Articular chondrocyte of knee joint (primary cell): Measurements from ENCODE around the gene CAPN11. TPM values are rescaled to one million over a fixed set of nuclear protein-coding genes. Genes with fewer than 3 reads are reported as not detected.

Source experiments
- small RNA-seq: library from RNA; depleted of rRNA; stranded (forward); fragments of <200 nt; gene quantifications from one replicate; pipeline ENCODE3, GENCODE V24; 2012
- total RNA-seq: library from RNA; depleted of rRNA; stranded (reverse); fragments of >200 nt; gene quantifications from 2 replicates; pipeline ENCODE4 v1.2.3, GENCODE V29; 2012

CAPN11 gene
- not detected in 2 replicates for total RNA-seq

GRCh38 chr6:44158770-44159228, at the start of gene CAPN11:
Gene CAPN11 (plus strand): TSS chr6:44158820. CDS start chr6:44158849, 29 bp downstream.

GRCh38 chr6:44127186-44128019, 31.2 kb upstream of the CAPN11 start, which contains the start of the genes MRPL14 and TMEM63B:
Gene MRPL14 (minus strand): TSS chr6:44127452. CDS start chr6:44116611, 10,841 bp downstream.
Gene TMEM63B (plus strand): TSS chr6:44127554. CDS start chr6:44134585, 7,031 bp downstream.

GRCh38 chr6:44216677-44217331, 58.2 kb downstream of the CAPN11 start, which contains the start of gene MYMX:
Gene MYMX (plus strand): TSS chr6:44216926. CDS start chr6:44217472, 546 bp downstream.

GRCh38 chr6:44223319-44224028, 64.9 kb downstream of the CAPN11 start, which contains the start of gene SLC29A1:
Gene SLC29A1 (plus strand): TSS chr6:44223595. CDS start chr6:44227314, 3,719 bp downstream.

Small RNA genes within 50 kb of the gene (small RNA-seq; reads per million reads assigned to genes)
- not detected for gene RN7SL811P

Other genes with a start within 250 kb of the CAPN11 start
- gene MRPL14, start 31.4 kb upstream of the CAPN11 start, total RNA-seq = 49.7 and 56.1 TPM in 2 replicates
- gene TMEM63B, start 31.3 kb upstream of the CAPN11 start, total RNA-seq = 29.9 and 32.2 TPM in 2 replicates
- not detected in 2 replicates for gene MYMX, start 58.1 kb downstream of the CAPN11 start, total RNA-seq
- gene SLC29A1, start 64.8 kb downstream of the CAPN11 start, total RNA-seq = 25.9 and 29.4 TPM in 2 replicates
- 680 and 845 TPM in 2 replicates for gene HSP90AB1, start 88.3 kb downstream of the CAPN11 start, total RNA-seq
- 64.6 and 69.5 TPM in 2 replicates for gene SLC35B2, start 98.7 kb downstream of the CAPN11 start, total RNA-seq
- gene NFKBIE, start 106.7 kb downstream of the CAPN11 start, total RNA-seq = 4.3 and 8.9 TPM in 2 replicates
- under 0.01 TPM in 2 replicates for gene TMEM151B, start 111.6 kb downstream of the CAPN11 start, total RNA-seq
- gene AARS2, start 154.5 kb downstream of the CAPN11 start, total RNA-seq = 6.3 and 7.5 TPM in 2 replicates
- gene SPATS1, start 183.8 kb downstream of the CAPN11 start, total RNA-seq = 0.13 TPM in 1 of 2 replicates, not detected in the other
- 25.5 and 27.2 TPM in 2 replicates for gene CDC5L, start 228.9 kb downstream of the CAPN11 start, total RNA-seq